Nephron progenitor cell (in vitro differentiated cells): ENCODE data around the gene TICAM2.

Experiments used
- DNase-seq: peaks from one replicate; pipeline ENCODE4 v3.0.0; 2021
- H3K27ac Mint-ChIP-seq: 2 replicates; pipeline ENCODE4 v1.8.0; 2021; ENCODE audit warnings: mild to moderate bottlenecking, moderate library complexity, mixed read lengths
- H3K27me3 Mint-ChIP-seq: 2 replicates; pipeline ENCODE4 v1.8.0; 2021; ENCODE audit warnings: mild to moderate bottlenecking, low read depth, mixed read lengths; ENCODE audit not compliant: poor library complexity
- H3K36me3 Mint-ChIP-seq: 2 replicates; pipeline ENCODE4 v1.8.0; 2021; ENCODE audit warnings: low read depth, mixed read lengths
- H3K4me1 Mint-ChIP-seq: 2 replicates; pipeline ENCODE4 v1.8.0; 2021; ENCODE audit warnings: mixed read lengths
- H3K4me3 Mint-ChIP-seq: 2 replicates; pipeline ENCODE4 v1.8.0; 2021; ENCODE audit warnings: mild to moderate bottlenecking, moderate library complexity, mixed read lengths
- H3K9me3 Mint-ChIP-seq: 2 replicates; pipeline ENCODE4 v1.8.0; 2021; ENCODE audit warnings: mild to moderate bottlenecking, moderate library complexity, mixed read lengths
- TF ChIP-seq, protein P1 (sequence below): fragments of 200-600 bp; sonication (generic); IDR thresholded peaks from 2 replicates; pipeline ENCODE4 v1.5.0; 2021; ENCODE audit warnings: antibody characterized with exemption

TICAM2 gene

DNA sequence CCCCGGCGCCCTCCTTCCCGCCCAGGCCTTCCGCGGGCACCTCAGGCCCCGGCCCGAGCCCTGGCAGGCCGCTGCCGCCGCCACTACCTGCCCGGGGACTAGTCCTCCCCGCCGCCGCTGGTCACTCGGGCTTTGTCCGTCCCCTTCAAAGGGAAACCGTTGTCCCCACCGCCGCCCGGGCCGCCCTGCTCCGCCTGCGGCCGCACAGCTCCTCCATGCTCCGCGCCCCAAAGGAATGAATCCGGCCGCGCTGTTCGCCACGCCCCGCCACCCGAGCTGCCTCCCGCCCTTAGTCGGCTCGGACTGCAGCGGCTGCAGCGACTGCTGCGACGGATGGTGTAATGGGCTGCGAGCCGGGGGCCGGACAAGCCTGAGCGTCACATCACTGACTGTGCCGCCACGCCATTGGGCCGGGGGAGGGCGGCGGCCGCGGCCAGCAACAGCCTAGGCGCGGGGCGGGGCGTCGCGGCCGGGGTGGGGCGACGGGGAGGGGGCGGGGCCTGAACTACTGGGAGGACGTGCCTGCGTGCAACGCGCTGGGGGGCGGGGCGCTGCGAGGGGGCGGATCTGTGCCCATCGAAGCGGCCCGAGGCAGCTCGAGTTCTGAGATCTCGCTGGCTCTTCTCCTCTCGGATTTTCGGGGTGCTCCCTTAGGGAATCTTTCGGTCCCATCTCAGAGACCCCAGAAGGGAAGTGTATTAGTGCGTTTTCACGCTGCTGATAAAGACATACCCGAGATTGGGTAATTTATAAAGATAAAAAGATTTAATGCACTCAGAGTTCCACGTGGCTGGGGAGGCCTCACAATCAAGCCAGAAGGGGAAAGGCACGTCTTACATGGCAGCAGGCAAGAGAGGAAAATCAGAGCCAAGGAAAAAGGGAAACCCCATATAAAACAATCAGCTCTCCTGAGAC, 57.6 kb downstream of the TICAM2 start, which contains the start of gene FEM1C:
Gene FEM1C (minus strand): TSS at position 340 of the 915 bp plus-strand sequence. CDS start 1,282 bp downstream, outside the sequence.
- Mint-ChIP-seq H3K27me3 (no peaks in the 10 kb centered on the region), H3K36me3 (peaks cover 27% of the 10 kb centered on the region), H3K9me3 (peaks cover 16% of the 10 kb centered on the region), H3K4me1 (peaks cover 35% of the 10 kb centered on the region), H3K4me3 (peak within 1 kb of the TSS; percentile 95), H3K27ac (peak within 1 kb of the TSS; percentile 99)
- peak; percentile 99 for DNase-seq
- TF ChIP-seq, protein P1, sequence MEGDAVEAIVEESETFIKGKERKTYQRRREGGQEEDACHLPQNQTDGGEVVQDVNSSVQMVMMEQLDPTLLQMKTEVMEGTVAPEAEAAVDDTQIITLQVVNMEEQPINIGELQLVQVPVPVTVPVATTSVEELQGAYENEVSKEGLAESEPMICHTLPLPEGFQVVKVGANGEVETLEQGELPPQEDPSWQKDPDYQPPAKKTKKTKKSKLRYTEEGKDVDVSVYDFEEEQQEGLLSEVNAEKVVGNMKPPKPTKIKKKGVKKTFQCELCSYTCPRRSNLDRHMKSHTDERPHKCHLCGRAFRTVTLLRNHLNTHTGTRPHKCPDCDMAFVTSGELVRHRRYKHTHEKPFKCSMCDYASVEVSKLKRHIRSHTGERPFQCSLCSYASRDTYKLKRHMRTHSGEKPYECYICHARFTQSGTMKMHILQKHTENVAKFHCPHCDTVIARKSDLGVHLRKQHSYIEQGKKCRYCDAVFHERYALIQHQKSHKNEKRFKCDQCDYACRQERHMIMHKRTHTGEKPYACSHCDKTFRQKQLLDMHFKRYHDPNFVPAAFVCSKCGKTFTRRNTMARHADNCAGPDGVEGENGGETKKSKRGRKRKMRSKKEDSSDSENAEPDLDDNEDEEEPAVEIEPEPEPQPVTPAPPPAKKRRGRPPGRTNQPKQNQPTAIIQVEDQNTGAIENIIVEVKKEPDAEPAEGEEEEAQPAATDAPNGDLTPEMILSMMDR: no peak

DNA sequence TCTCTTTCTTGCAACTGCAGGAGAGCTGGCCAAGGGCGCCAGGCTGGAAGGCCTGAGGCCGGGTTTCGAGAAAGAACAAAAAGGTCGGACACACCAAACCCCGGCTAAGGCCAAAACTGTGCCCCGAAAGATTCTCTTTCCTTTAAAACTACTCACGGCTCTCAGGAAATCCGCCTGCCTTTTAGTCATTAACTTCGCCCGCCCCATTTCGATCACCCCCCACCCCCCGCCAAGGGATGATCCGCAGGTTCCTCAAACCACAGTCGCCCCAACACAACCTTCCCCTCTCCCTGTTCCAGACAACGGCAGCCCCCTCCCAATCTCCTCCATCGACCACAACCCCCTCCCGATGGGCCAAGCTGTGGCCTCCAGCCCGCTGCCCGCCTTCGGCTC, 58.2 kb downstream of the TICAM2 start:
- TF ChIP-seq, protein P1: no peak
- H3K9me3 Mint-ChIP-seq: peaks cover 18% of the 10 kb centered on the region
- H3K27ac Mint-ChIP-seq: peak overlapping the region; percentile 99
- H3K27me3 Mint-ChIP-seq: no peaks in the 10 kb centered on the region
- H3K36me3 Mint-ChIP-seq: peaks cover 34% of the 10 kb centered on the region
- H3K4me1 Mint-ChIP-seq: peaks cover 41% of the 10 kb centered on the region
- peak overlapping the region; percentile 95 for H3K4me3 Mint-ChIP-seq
- DNase-seq: no peak

DNA sequence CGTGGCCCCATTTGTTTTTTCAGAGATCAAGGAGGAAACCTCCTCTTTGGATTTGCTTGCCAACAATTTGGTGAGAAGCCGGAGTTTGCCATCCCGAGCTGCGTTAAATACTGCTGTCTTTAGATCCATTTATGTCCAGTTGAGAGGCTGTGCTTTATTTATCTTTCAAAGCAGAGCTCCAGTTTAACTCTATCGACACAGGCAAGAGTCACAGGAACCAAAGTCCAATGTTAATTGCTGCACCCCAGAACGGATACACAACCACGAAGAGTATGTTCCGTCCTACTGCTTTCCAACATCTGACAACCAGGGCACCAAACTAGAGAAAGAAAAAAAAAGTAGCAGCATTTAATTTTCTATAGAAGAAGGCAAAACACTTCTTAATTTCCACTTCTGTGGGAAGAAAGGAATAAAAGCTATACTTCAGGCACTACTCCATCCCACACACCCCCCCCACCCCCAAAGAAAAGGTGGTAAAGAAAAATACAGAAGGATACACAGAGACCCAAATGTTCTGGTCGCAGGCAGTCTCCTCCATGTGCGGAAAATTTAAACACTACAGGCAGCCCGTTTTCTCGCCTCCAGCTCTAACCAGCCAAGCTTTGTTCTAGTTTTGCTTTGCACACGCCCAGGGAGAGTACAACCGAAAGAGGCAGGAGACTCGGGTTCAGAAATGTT, 58.8 kb downstream of the TICAM2 start:
- Mint-ChIP-seq H3K27me3 (no peaks in the 10 kb centered on the region), H3K4me1 (peaks cover 46% of the 10 kb centered on the region), H3K4me3 (peak overlapping the region; percentile 95), H3K9me3 (peaks cover 23% of the 10 kb centered on the region), H3K27ac (peak overlapping the region; percentile 99), H3K36me3 (peaks cover 39% of the 10 kb centered on the region)
- TF ChIP-seq, protein P1: no peak
- no peak for DNase-seq

DNA sequence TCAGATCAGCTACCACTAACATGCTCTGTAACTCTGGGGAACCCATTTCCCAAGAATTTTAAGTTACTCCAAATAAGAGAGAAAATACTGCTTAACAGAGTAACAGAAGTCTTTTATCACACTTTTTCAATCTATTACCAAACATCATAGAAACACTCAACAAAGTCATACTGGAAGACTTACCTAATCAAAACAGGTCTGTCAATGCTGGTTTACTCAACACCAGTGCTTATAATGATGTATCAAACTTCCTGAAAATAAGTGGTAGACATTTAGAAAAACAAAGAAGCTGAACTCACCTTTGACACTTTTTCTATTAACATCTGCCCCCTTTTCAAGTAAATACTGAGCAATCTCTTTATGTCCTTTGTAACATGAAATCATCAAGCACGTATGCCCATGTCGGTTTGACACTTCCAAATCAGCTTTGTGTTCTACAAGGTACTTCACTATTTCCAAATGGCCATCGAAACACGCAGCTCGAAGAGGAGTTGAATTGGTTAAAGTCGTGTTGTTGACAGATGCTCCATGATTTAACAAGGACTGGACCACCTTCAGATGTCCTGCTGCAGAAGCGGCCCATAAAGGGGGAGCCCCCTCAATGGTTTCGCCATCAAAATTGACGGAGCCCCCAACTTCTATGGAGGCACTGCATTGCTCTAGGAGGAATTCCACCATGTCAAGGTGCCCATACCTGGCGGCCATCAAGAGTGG, 59.5 kb downstream of the TICAM2 start:
- Mint-ChIP-seq H3K36me3 (peaks cover 46% of the 10 kb centered on the region), H3K4me1 (peaks cover 51% of the 10 kb centered on the region), H3K27ac (peak overlapping the region; percentile 99), H3K9me3 (peaks cover 29% of the 10 kb centered on the region), H3K4me3 (peak overlapping the region; percentile 95), H3K27me3 (no peaks in the 10 kb centered on the region)
- TF ChIP-seq, protein P1: no peak
- DNase-seq: no peak

DNA sequence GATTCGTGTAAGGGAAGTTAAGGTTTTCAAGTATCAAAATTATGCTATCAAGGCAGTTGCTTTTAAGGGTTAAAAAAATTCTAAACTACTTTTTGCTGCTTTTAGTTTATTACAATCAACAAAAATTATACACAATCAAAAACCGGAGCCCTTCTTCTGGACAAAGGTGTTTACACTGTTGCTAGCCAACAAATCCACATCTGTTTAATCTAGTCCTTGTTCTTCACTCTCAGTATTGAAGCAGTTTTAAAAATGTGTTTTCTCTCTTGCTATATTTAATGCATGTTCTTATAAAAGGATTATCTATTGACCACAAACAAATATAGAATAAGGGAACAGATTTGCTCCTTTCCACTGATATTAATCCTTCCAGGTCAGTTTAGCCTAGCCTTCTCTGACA, 60.2 kb downstream of the TICAM2 start:
- peaks cover 53% of the 10 kb centered on the region for H3K36me3 Mint-ChIP-seq
- H3K9me3 Mint-ChIP-seq: peaks cover 33% of the 10 kb centered on the region
- H3K27me3 Mint-ChIP-seq: no peaks in the 10 kb centered on the region
- DNase-seq: no peak
- H3K4me3 Mint-ChIP-seq: peak overlapping the region; percentile 95
- TF ChIP-seq, protein P1: no peak
- peaks cover 51% of the 10 kb centered on the region for H3K4me1 Mint-ChIP-seq
- H3K27ac Mint-ChIP-seq: peak overlapping the region; percentile 59
